Sciatic nerve (tissue), 2 donors: ENCODE data around the gene TTC33. TPM values are rescaled to one million over a fixed set of nuclear protein-coding genes. Genes with fewer than 3 reads are reported as not detected.
"Not testable (repeated sequence)": the region's sequence is repeated elsewhere in the genome, so short reads cannot be mapped to it uniquely, and the experiment has no call there.

Experiments used
- ATAC-seq: fragments of 200-7000 bp; cut with Tn5 transposase; one replicate; pipeline ENCODE4 v1.9.1; 2020; ENCODE audit warnings: mild to moderate bottlenecking, moderate library complexity
- DNase-seq: peaks from one replicate; pipeline ENCODE4 v3.0.0-alpha.2; 2020; ENCODE audit warnings: low spot score
- intact Hi-C: fragments of 100-400 bp; cut with DNase I; formaldehyde crosslinking; loops from one replicate; pipeline ENCODE4 v1.14.2; 2022
- total RNA-seq: library from RNA; stranded (reverse); fragmentation: NEBNext Ultra II Directional; extraction: Animal tissue kit (Norgen Biotek cat#: 25700); gene quantifications from one replicate; pipeline ENCODE4 v1.2.1, GENCODE V29; 2021
- donor health status: DM: no; HTN: no; CAD: no.
- donor health status: DM: no; HTN: no; CAD: no.

TTC33 gene
- 20.1 TPM for total RNA-seq

GRCh38 chr5:40755407-40756365 is at the start of gene TTC33:
Gene TTC33 (minus strand): TSS chr5:40755961. CDS start chr5:40747018, 8,943 bp downstream.
- ATAC-seq: peak; percentile 99
- intact Hi-C loops: no loop called here
- DNase-seq: peak; percentile 97

DNA sequence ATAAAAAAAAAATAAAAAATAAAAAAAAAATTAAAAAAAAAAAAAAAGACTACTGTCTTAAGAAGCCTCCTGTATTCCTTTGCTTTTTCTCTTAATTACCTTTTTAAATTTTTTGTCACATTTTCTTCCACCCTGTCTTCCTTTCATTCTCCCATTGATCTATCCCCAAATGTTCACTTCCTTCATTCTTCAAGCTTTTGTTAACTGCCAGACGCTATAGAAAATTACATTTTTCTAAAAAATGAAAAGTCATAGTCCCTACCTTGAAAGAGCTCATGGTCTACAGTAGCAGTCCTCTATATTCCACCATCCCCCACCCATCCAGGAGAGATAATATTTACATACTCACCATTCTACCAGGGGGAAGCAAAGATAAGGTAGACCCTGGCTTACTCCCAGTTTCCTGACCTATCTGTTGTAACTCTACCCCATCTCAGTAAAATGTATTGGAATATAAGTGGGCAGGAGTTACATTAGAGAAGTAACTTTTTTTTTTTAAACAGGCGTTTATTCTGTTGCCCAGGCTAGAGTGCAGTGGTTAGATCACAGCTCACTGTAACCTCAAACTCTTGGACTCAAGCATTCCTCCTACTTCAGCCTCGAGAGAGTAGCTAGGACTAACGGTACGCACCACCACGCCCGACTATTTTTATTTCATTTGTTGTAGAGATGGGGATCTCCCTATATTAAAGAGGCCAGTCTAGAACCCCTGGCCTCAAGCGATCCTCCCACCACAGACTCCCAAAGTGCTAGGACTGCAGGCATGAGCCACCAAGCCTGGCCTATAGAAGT is 46.2 kb upstream of the TTC33 start:
- ATAC-seq: no peak
- no peak for DNase-seq
- intact Hi-C loops: no loop called here

- no peak for DNase-seq
- ATAC-seq: no peak
- intact Hi-C loops: no loop called here
These were observed 43.5 kb upstream of the TTC33 start for GRCh38 chr5:40799258-40799657.

DNA sequence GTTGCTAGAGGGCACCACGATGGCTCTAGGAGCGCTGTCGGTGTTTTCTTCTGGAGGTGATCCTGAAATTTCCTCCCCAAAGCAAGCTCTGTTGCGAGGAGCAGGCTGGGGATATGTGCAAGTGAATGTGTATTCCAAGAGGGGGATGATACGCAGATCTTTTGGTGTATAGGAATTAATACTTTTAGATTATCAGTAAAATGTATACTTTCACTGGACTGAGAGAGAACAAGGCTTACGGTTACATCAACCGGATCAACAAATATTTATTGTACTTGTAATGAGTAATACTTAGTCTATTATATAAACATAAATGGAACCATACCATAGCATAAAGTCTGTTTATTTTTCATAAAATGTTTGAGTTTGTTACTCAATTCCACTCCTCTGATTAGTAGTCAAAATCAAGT is 43.0 kb upstream of the TTC33 start:
- intact Hi-C loops: no loop called here
- no peak for ATAC-seq
- DNase-seq: no peak

DNA sequence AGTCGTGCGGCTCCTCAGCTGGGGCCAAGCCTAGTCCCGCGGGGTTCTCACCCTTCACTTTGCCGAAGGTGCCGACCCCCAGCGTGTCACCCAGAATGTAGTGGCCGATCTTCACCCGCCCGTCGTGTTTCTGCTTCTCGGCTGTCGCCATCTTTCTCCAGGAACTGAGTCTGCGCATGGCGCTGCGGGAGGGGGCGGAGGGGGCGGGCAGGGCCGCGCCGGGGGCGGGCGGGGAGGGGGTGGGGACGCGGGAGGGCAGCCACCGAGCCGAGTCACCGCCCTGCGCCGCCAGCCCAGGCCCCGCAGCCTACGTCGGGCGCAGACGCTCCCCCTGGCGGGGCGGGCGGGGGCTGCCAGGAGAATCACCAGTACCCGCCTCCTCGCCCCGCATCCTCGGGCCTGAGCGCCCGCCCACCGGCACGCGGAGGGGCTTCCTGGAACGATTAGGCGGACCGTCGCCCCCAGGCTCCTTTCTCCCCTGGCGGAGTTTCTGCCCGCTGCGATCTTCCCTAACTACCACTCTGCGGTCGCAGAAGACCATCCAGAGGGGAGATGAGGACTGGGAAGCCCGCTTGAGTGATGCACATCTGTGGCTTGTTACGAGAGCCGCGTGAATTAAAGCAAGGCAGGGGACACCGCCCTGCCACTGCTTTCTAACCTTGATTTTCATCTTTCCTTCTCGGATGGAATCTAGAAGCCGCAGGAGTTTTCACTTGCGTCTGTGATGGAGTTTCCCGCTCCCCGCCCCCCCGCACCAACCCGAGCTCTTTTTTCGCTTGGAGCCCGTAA is 42.4 kb upstream of the TTC33 start, which contains the start of gene PRKAA1:
PRKAA1 (minus strand) TSS at position 363 of the 789 bp plus-strand sequence; CDS start at position 178, 185 bp downstream.
- DNase-seq (peak; percentile 92), ATAC-seq (peak; percentile 97)
- intact Hi-C loops: no loop called here

GRCh38 chr5:40797273-40798011 is 41.7 kb upstream of the TTC33 start:
- intact Hi-C loops: no loop called here
- DNase-seq (peak; percentile 85), ATAC-seq (peak; percentile 68)

DNA sequence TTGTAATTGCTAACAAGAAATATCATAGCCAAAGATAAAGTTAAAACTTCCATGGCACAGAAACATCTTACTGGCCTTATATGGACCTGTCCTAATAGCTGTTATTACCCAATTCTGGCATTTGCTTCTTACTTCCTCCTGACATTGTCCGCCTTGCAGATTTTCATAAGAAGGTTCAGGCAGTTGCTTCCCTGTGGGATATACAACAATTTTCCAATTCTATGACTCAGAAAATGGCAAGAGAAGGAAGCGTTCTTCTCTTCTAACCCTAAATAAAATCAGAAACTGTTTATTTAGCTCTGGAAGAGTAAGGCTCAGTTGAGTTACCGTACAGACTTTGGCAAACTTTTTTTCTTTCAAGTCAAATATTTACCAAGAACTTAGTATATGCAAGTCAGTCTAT is 40.7 kb upstream of the TTC33 start:
- peak; percentile 72 for ATAC-seq
- no peak for DNase-seq
- intact Hi-C loops: no loop called here

DNA sequence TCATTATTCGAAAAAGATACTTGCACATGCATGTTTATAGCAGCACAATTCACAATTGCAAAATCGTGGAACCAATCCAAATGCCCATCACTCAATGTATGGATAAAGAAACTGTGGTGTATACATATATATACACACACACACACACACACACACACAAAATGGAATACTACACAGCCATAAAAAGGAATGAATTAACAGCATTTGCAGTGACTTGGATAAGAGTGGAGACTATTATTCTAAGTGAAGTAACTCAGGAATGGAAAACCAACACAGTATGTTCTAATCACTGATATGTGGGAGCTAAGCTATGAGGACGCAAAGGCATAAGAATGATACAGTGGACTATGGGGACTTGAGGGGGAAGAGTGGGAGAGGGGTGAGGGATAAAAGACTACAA is 39.1 kb upstream of the TTC33 start:
- intact Hi-C loops, ATAC-seq, DNase-seq: not testable (repeated sequence)

GRCh38 chr5:40794340-40794739 is 38.6 kb upstream of the TTC33 start:
- DNase-seq, ATAC-seq, intact Hi-C loops: not testable (repeated sequence)

- DNase-seq, intact Hi-C loops, ATAC-seq: not testable (repeated sequence)
These were observed 36.9 kb upstream of the TTC33 start for GRCh38 chr5:40792691-40793090.

DNA sequence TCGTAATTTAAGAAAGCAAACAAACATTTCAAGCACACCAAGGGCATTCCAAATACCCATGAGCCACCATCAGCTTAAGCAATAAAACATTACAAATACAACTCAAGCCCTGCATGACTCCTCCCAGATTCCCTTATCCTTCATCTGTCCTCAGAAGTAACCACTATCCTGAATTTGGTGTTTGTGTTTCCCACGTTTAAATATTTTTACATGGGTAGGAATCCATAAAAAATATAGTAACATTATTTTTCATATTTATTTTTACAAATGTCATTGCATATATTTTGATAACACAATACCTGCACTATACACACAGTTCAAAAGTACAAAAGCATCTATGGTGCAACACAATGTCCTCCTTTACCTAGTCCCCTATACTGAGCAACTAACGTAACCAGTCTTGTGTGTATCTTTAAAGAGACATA is 36.0 kb upstream of the TTC33 start:
- ATAC-seq (no peak), DNase-seq (no peak)
- intact Hi-C loops: no loop called here

GRCh38 chr5:40790947-40791593 is 35.3 kb upstream of the TTC33 start:
- DNase-seq: no peak
- intact Hi-C loops: no loop called here
- ATAC-seq: no peak

- ATAC-seq, intact Hi-C loops, DNase-seq: not testable (repeated sequence)
These were observed 33.2 kb upstream of the TTC33 start for GRCh38 chr5:40788941-40789340.

DNA sequence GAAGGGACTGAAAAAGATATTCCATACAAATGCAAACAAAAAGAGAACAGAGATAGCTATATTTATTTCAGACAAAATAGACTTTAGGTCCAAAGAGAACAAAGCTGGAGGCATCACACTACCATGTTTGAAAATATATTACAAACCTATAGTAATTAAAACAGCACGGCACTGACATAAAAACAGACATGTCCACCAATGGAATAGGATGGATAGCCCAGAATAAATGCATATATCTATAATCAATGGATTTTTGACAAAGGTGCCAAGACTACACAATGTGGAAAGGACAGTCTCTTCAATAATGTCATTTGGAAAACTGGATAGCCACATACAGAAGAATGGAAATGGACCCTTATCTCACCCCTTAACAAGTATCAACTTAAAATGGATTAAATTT is 32.2 kb upstream of the TTC33 start:
- no peak for DNase-seq
- no peak for ATAC-seq
- intact Hi-C loops: no loop called here

- DNase-seq, ATAC-seq, intact Hi-C loops: not testable (repeated sequence)
These were observed 30.9 kb upstream of the TTC33 start for GRCh38 chr5:40786664-40787063.

DNA sequence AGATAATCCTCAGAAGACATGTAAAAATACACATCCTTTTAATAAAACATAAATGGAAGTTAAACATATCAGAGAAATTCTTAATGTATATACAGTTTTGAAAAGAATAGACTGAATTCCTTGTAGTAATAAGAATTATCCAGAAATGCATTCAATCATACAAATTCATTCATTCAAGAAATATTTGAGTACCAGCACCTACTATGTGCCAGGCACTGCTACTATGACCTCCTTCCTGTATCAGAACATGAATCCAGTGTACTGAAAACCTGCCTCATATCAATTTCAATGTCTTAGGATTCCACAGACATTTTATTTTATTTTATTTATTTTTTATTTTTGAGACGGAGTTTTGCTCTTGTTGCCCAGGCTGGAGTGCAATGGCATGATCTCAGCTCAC is 29.2 kb upstream of the TTC33 start:
- no peak for ATAC-seq
- DNase-seq: no peak

GRCh38 chr5:40784027-40784653 is 28.4 kb upstream of the TTC33 start:
- intact Hi-C loops: no loop called here
- ATAC-seq: no peak
- DNase-seq: no peak

More for the DNA sequence above, 29.2 kb upstream of the TTC33 start:
- intact Hi-C loops: no loop called here
